RWPE1 (cell line): ENCODE results near the gene FMN2.
A peak's percentile ranks its signal among the peaks of the same experiment; 100 is the strongest.

Experiments
- CTCF ChIA-PET: fragments of 350-600 bp; sonication (Branson Sonifier 250); formaldehyde crosslinking; extraction: SDS; loops from one replicate; lab custom pipeline; 2021; lab: Yijun Ruan, JAX
- POLR2A ChIA-PET: fragments of 400-600 bp; formaldehyde crosslinking; extraction: SDS; loops from one replicate; lab custom pipeline; 2020; ENCODE audit warnings: antibody characterized with exemption; ENCODE audit not compliant: low non-redundant PET; lab: Yijun Ruan, JAX
- DNase-seq: peaks from one replicate; pipeline ENCODE4 v3.0.0; 2012; ENCODE audit warnings: low spot score
- H3K27ac ChIP-seq: fragments of 450-650 bp; 2 replicates; pipeline ENCODE4 v1.5.1; 2017
- TF ChIP-seq, protein P1 (sequence below): fragments of 450-650 bp; conservative IDR thresholded peaks from 2 replicates; pipeline ENCODE4 v1.5.1; 2017; ENCODE audit warnings: low read depth, mild to moderate bottlenecking

Gene FMN2

GRCh38 chr1:240343045-240343444, 251.4 kb downstream of the FMN2 start:
- ChIA-PET POLR2A (no interaction called here), CTCF (interaction anchor here (0.5 kb wide), 1 partner anchor 211 kb away, joined by 3 read pairs; no protein-coding TSS in a partner anchor)
- no peak for DNase-seq
- no peak overlapping the region for H3K27ac ChIP-seq
- TF ChIP-seq, protein P1, sequence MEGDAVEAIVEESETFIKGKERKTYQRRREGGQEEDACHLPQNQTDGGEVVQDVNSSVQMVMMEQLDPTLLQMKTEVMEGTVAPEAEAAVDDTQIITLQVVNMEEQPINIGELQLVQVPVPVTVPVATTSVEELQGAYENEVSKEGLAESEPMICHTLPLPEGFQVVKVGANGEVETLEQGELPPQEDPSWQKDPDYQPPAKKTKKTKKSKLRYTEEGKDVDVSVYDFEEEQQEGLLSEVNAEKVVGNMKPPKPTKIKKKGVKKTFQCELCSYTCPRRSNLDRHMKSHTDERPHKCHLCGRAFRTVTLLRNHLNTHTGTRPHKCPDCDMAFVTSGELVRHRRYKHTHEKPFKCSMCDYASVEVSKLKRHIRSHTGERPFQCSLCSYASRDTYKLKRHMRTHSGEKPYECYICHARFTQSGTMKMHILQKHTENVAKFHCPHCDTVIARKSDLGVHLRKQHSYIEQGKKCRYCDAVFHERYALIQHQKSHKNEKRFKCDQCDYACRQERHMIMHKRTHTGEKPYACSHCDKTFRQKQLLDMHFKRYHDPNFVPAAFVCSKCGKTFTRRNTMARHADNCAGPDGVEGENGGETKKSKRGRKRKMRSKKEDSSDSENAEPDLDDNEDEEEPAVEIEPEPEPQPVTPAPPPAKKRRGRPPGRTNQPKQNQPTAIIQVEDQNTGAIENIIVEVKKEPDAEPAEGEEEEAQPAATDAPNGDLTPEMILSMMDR = no peak

DNA sequence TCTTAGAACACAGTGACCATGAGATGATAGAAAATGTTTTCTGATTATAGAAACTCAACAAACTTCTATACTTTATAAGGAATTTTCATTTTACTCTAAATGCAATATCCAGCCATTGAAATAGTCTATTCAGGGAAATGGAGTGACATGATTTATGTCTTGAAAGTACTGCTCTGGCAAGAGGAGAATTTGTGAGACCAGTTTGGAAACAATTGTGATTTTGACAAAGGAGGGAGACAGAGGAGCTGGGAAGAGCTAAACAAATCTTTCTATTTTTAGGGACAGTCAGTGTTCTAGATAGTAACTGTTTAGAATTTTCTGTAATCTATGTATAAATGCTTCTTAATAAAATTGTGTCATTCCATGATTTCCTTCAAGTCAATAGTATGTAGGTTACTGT, 252.3 kb downstream of the FMN2 start:
- TF ChIP-seq, protein P1 = no peak
- ChIA-PET CTCF (no interaction called here), POLR2A (no interaction called here)
- no peak for DNase-seq
- H3K27ac ChIP-seq = no peak overlapping the region

- POLR2A ChIA-PET = no interaction called here
- CTCF ChIA-PET = interaction anchor here (0.6 kb wide), 1 partner anchor 38 kb away, joined by 3 read pairs; no protein-coding TSS in a partner anchor
- DNase-seq = no peak
- TF ChIP-seq, protein P1 = no peak
- H3K27ac ChIP-seq = no peak overlapping the region
Measured at GRCh38 chr1:240344918-240345317, 253.2 kb downstream of the FMN2 start.

DNA sequence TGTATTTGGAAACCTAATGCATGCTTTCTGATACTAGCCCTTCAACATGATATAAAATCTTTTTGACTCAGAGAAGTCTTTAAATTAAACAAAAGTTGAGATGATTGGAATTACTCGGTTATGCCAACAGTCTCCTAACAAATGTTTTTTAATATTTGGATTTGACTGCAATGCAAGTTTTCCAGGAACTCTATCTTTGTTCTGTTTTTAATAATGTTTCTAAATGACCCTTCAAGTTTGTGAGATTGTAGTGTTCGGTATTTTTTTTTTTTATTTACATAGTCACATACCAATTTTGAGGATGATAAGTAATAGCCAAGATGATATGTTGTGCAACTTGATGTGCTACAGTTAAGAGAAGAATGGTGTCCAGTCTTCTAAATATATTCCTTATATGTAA, 258.0 kb downstream of the FMN2 start:
- POLR2A ChIA-PET = no interaction called here
- TF ChIP-seq, protein P1 = no peak
- DNase-seq = no peak
- CTCF ChIA-PET = no interaction called here
- no peak overlapping the region for H3K27ac ChIP-seq

- no peak overlapping the region for H3K27ac ChIP-seq
- ChIA-PET POLR2A (no interaction called here), CTCF (interaction anchor here (0.6 to 0.8 kb wide), 2 partner anchors 266 to 751 kb away, joined by 3 to 4 read pairs; no protein-coding TSS in a partner anchor)
- TF ChIP-seq, protein P1 = no peak
- DNase-seq = peak; percentile 9
Measured at GRCh38 chr1:240350910-240351331, 259.2 kb downstream of the FMN2 start.

- DNase-seq = no peak
- CTCF ChIA-PET = no interaction called here
- TF ChIP-seq, protein P1 = no peak
- no peak overlapping the region for H3K27ac ChIP-seq
- POLR2A ChIA-PET = interaction anchor here (0.5 kb wide), 1 partner anchor 14 kb away, joined by 7 read pairs; no protein-coding TSS in a partner anchor
Measured at GRCh38 chr1:240351690-240352089, 260.0 kb downstream of the FMN2 start.
